Measurements from ENCODE around the gene MAP3K3.
A peak's percentile ranks its signal among the peaks of the same experiment; 100 is the strongest.

The MAP3K3 gene

DNA sequence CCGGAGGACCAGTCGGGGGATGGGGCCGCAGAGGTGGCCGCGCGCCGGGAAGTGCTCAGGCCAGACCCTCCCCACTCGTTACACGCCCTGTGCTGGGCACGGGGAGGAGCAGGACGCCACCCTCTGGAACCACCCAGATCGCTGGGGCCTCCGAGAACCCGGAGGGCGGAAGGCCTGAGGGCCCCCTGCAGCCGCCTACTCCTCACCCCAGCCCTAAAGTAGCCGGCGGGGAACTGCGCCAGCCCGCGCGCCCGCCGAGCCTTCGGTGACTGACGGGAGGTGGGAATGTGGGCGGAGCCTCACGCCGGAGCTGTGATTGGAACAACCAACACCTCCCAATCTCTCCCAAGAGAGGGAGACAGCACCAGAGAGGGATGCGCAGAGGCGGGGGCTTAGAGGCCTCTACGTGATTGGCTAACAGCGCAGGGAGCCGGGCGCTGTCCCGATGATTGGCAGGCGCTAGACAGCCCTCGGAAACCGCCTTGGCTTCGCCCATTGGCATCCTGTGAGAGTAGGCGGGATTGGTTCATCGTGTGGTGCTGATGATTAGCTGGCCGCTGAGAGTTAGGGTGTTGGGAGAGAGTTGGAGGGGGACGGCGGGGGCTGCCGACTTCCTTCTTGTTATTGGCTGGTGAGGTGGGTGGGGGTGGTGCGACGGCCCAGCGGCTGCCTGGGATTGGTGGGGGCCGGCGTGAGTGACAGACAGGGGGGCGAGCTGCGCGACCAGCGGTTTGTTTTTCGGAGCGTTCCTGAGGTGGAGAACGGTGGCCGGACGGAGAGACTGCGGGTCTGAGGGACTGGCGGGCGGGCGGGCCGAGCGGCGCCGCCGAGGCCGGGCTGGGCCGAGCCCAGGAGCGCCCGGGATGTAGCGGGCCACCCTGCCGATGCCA, at the start of gene MAP3K3:
Gene MAP3K3 (plus strand): TSS at position 734 of the 890 bp plus-strand sequence. CDS start 343 bp downstream, outside the sequence.
- DNase-seq (ENCODE audit: low read depth), result peak; percentile 90

DNA sequence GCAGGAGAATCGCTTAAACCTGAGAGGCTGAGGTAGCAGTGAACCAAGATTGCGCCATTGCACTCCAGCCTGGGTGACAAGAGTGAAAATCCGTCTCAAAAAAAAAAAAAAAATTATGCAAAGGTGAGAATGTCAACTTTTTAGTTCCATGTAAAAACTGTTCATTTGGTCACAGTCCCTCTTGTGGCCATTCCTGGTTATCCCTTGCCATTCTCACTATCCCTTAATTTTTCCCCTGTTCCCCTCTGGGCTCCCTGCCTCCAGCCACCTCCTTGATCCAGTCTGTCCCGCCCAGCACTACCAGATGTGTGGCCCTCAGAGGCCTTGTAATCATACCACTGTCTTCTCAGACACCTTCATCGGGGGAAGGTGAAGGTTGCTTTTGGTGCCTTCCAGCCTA, 48.6 kb upstream of the MAP3K3 start:
- DNase-seq (ENCODE audit: low read depth), result no peak

DNA sequence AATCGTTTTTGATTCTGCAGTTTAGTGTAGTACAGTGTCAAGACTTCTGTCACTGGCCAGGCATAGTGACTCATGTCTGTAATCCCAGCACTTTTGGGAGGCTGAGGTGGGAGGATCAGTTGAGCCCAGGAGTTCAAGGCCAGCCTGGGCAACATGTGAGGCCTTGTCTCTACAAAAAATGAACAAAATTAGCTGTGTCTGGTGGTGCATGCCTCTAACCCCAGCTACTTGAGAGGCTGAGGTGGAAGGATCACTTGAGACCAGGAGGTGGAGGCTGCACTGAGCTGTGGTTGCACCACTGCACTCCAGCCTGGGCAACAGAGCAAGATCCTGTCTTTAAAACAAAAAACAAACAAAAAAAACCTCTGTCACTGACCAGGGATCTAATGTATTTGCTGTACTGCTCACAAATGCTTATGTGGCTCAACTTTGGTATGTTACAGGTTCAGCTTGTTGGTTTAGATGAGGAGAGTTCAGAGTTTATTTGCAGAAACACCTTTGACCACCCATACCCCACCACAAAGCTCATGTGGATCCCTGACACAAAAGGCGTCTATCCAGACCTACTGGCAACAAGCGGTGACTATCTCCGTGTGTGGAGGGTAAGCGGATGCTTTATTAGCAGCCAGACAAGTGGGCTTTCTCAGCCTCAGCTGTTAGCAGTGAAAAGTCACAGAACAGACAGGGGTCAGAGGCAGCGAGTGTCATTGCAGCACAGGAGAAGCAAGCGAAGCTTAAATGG, 44.0 kb upstream of the MAP3K3 start:
- DNase-seq (ENCODE audit: low read depth), result no peak

DNA sequence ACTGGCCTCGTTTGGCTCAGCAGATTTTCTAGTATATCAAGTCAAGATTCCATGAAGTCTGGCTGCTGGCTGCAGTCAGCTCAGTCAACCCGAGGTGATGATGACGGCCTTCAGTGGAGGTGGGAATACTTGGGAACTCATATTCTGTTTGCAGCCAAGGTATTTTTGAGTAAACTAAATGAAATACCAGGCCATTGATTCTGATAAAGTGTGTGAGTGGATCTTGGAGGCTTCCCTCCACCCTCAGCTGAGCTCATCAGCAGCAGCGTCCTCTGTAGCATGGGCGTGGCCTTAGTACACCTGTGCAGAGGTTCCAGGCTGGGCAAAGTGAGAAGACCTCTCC, 43.5 kb upstream of the MAP3K3 start:
- DNase-seq (ENCODE audit: low read depth), result no peak

DNA sequence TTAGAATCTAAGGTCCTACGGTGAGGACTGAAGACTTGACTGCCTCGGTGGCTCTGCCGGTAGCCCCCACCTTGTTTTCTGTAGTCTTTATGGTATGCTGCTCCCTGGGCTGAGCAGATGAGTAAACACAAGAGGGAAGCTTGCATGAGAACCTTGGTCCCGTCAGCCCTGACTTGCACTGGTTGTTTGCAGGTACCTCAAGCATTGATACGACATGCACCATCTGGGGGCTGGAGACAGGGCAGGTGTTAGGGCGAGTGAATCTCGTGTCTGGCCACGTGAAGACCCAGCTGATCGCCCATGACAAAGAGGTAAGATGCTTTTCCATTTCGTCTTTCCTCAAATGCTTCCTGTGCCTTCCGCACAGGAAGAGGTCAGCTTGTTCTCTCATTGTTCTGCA, 42.6 kb upstream of the MAP3K3 start:
- no peak for DNase-seq (ENCODE audit: low read depth)

DNA sequence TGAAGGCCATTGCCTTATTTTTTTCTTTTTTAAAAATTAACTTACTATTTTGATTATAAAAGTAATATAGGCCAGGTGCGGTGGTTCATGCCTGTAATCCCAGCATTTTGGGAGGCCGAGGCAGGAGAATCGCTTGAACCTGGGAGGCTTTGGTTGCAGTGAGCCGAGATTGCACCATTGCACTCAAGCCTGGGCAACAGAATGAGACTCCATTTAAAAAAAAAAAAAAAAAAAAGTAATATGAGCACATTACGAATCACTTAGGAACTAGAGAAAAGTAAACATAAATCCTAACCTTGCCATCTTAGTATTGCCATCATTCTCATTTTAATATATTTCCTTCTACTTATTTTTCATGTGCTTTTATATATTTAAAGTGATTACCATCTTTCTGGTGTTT, 34.4 kb upstream of the MAP3K3 start:
- DNase-seq (ENCODE audit: low read depth), result no peak

DNA sequence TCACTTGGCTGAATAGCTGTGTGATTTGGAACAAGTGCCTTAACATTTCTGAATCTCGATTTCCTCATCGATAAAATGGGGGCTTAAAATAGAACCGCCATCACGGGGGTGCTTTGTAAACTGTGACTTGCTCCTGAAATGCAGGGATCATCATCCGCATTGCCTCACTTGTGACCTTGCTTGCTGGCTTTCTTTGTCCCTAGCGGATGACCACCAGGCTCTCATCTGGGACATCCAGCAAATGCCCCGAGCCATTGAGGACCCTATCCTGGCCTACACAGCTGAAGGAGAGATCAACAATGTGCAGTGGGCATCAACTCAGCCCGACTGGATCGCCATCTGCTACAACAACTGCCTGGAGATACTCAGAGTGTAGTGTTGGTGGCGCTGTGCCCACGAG, 33.4 kb upstream of the MAP3K3 start:
- DNase-seq (ENCODE audit: low read depth), result no peak

DNA sequence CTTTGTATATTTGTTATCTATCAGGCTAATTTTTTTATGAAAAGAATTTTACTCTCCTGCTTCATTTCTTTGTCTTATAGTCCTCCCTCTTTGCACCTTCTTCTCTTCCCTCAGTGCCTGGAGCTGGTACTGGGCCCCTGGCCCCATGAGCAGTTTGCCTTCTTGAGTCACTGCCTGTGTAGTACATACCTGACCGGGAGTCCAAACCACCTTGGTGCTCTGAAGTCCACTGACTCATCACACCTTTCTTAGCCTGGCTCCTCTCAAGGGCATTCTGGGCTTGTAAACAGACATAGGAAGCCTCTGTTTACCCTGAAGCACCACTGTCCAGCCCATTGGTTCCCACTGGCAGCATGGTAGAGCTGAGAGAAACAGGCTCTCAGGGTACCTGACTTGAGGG, 32.6 kb upstream of the MAP3K3 start:
- no peak for DNase-seq (ENCODE audit: low read depth)

DNA sequence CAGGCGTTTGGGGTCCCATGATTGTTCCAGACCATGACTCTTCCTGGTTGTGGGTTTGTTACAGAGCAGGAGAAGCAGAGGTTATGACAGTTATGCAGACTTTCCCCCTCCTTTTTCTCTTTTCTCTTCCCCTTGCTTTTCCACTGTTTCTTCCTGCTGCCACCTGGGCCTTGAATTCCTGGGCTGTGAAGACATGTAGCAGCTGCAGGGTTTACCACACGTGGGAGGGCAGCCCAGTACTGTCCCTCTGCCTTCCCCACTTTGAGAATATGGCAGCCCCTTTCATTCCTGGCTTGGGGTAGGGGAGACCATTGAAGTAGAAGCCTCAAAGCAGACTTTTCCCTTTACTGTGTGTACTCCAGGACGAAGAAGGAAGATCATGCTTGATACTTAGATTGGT, 29.4 kb upstream of the MAP3K3 start:
- DNase-seq (ENCODE audit: low read depth), result no peak

DNA sequence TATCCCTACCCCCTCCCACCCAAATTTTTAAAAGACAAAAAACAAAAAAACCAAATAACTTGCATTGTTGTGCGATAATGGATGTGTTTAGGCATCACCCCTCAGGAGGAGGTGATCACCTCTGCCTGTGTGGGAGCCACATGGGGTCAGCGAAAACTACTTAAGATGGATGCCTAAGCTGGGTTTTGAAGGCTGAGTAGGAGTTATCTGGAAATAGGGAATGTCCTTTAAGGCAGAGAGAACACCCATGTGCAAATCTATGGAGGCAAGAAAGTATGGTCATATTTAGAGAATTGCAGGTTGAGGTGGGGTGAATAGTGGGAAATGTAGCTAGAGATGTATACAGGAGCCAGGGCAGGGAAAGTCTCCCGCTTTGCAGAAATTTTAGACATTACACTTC, 27.1 kb upstream of the MAP3K3 start:
- DNase-seq (ENCODE audit: low read depth), result no peak

DNA sequence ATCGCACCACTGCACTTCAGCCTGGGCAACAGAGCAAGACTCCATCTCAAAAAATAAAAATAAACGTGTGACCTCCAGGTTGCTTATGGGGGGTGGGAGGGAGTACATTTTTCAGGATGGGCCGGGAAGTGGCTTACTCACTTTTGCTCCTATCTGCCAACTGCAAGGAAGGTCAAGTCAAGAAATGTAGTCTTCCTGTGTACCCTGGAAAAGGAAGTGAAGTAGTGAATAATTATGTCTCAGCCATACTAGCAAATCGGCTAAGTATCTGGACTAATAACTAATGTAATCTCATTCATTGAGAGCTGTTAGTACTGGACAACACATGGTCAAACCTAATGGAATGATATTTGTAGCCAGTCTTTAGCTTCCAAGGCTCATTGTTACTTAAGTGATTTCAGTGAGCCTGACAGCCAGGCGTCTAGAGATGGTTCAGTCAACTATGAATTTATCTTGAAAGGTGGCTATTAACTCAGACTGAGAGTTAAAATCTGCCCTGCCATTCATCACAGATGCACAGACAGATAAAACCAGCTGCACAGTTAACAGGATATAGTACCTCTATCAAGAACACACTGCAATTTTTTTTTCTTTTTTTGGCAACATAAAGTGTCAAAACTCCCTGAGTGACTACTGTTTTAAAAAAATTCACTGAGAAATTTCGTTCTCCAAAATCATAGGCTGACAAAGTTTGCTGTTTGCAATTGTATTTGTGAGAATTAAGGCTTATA, 25.2 kb upstream of the MAP3K3 start:
- DNase-seq (ENCODE audit: low read depth), result no peak

DNA sequence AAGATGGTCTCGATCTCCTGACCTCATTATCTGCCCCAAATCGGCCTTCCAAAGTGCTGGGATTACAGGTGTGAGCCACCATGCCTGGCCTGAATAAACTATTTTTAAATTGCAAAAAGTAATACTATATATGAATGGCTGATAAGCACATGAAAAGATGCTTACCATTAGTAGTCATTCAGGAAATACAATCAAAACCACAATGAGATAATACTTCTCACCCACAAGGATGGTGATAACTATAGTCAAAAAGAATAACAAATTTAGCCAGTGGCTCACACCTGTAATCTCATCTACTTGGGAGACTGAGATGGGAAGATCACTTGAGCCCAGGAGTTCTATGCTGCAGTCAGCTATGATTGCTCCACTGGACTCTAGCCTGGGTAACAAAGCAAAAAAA, 23.9 kb upstream of the MAP3K3 start:
- DNase-seq (ENCODE audit: low read depth), result no peak

DNA sequence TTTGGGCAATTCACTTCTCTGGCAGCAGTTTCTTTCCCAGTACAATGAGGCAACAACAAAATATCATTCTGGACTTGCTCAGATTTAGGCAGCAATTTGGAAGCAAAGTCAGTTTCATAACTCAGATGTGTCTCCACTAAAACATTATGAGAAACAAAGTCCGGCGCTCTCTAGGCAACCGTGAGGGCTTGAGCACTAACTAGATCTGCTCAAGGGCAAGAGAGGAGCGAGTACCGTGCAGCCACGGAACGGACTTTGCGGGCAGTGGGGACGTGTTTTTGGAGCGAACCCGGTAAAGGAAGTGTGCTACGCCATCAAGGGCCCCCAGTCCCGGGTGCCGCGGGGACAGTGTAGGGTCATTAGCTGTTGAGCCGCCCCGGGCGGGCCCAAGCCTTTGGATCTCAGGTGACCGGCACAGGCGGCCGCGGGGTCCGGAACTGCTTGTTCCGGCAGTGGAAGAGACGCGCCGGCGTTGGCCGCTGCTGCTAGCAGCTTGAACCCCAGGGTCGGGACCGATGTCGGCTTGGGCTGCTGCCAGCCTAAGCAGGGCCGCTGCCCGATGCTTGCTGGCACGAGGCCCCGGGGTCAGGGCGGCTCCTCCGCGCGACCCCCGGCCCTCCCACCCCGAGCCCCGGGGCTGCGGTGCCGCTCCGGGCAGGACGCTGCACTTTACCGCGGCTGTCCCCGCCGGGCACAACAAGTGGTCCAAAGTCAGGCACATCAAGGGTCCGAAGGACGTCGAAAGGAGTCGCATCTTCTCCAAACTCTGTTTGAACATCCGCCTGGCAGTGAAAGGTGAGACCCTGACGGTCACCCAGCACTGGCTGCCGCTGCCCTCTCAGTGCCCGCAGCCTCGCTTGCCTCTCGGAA, 21.4 kb upstream of the MAP3K3 start, which contains the start of gene TACO1:
Gene TACO1 (plus strand): TSS at position 327 of the 870 bp plus-strand sequence. CDS start 189 bp downstream, at position 516.
- peak; percentile 68 for DNase-seq (ENCODE audit: low read depth)

DNA sequence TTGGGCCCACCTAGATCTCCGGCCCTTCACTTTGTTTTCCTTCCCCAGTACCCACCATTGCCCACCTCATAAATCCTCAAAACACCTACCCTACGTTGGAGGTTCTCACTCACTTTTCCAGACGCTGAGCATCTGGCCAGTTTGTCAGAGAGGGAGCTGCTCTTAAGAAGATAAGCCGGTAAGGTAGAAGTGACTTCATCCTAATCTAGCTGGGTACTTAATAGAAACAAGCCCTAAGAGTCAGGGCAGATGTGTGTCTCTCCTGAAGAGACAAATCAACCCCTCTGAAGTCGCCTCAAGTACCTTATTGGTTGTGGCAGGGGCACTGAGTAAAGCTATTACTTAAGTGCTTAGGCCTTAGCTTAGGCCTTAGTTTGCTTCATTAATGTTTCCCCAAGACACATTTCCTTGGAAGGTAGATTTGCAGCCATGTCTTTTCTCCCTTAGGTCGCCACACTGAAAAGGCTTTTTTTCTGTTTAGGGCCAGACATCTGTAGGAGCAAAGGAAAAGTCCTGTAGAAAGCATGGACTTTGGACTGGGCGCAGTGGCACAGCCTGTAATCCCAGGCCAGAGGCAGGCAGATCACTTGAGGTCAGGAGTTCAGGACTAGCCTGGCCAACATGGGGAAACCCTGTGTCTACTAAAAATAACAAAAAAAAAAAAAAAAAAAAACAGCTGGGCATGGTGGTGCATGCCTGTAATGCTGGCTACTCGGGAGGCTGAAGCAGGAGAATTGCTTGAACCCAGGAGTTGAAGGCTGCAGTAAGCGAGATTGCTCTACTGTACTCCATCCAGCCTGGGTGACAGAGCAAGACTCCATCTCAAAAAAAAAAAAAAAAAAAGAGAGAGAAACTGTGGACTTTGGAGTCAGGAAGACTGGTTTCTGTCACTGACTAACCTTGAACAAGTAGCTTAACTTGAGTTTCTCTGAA, 20.5 kb upstream of the MAP3K3 start:
- DNase-seq (ENCODE audit: low read depth), result no peak

DNA sequence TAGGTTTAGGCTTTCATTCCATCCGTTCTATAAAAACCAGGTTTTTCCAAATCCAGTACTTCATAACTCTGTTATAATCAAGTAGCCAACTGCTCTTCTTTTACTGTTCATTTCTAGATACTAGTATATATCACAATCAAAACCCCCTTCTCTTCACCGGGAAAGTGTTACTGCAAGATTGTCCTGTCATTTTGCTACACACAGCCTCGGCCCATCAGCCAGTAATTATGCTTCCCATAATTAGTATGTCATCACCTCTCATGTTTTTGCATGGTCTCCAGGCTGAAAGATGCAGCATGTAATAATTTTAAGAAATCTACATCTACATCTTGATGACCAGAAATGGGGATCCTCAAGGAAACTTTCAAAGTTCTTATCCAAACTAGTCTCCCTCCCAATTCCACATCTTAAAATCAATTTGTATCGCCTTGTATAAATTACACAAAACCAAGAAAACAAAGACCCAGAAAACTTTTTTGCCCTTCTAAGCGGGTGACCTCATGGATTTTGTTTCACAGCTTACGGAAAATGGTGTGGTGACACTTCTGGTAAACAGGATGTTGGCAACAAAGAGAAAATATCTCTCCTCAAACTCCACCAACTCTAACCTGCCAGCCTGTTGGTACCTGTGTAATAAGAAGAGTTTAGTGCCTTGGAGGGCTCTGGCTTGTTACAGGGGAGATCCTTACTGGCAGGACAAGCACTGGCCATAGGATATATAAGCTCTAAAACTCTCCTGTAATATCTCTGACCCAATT, 12.2 kb upstream of the MAP3K3 start:
- no peak for DNase-seq (ENCODE audit: low read depth)

DNA sequence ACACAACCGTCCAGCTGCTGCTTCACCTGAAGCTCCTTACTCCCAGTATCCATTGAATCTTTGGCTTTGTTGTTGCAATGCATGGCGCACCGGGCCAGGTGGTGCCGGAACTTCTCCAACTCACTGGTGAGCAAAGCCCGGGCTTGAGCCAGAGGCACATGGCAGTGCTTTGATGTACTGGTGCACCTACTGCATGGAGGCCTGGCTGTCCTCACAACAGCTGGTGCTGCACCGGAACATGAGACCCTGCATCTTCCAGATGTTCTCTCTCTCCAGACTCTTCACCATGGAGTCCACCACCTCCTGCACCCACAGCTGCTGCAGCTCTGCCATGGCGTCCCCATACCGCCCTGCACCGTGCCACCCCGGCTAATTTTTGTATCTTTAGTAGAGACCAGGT, 11.4 kb upstream of the MAP3K3 start:
- no peak for DNase-seq (ENCODE audit: low read depth)

DNA sequence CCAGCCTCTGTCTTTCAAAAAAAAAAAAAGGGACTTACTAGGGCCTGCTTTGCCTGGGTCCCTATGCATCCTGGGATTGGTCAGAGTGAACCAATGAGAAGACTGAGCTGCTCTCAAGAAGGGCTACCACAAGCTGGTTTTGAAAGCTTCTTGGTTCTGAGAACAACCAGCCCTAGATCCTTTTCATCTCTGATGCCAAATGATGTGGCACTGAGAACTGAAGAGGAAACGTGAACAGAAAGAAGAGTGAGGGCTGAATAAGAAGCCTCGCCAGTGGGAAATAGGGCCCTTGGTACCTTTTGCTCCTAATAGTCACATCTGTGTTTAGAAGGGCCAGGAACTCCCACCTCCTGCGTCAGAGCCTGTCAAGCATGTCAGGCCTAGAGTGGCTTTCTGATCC, 10.9 kb upstream of the MAP3K3 start:
- no peak for DNase-seq (ENCODE audit: low read depth)

DNA sequence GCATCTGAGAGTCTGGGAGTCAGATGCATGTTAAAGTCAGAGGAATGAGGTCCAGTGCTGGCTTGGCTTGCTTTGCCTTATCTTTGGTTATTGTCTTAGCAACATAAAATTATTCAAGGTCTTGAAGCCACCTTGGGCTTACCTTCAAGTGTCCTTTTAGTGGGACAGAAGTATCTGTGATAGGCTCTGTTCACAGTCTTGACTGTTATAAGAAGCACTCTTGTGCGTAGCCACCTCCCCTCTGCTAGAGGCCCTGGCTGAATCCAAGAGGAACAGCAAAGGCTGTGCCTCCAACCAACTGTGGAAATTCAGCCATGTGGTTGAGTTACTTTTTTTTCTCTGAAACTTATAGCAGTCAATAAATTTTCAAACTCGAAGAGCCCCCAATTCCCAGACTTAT, 8.6 kb upstream of the MAP3K3 start:
- no peak for DNase-seq (ENCODE audit: low read depth)

DNA sequence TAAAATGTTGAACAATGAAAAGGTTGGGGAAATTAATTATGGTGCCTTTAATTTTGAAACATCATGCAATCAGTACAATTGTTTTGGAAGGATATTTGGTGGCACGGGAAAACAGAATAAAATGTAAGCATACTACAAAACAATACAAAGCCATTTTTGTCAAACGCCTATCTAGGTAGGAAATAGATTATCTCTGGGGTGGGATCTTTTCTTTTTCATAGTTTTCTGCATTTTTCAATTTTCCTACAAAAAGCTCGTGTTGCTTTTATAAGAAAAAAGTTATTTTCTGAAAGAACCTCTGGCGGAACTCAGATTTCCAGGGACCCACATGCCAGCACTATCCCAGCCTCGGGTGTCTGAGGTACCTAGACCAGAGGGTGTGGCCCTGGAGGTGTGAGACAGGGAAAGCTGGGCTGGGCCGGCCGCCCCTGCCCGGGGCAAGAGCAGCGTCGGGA, 961 bp upstream of the MAP3K3 start:
- no peak for DNase-seq (ENCODE audit: low read depth)
